ENCODE data around the gene DNLZ.
A peak's percentile ranks its signal among the peaks of the same experiment; 100 is the strongest.
"Not testable (repeated sequence)": the region's sequence is repeated elsewhere in the genome, so short reads cannot be mapped to it uniquely, and the experiment has no call there.

DNLZ gene

DNA sequence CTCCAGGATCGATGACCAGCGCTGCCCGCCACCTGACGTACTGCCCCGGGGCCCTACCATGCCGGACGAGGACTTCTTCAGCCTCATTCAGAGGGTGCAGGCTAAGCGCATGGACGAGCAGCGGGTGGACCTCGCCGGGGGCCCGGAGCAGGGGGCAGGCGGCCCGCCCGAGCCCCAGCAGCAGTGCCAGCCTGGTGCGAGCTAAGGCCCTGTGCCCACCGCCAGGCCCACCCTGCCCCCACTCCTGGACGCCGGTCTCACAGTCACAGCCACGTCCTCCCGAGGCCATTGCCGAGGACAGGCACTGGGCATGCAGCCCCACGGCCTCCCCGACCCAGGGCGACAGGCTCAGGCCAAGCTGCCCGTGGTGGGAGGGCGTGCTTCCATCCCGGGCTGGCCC lies 5.5 kb downstream of the DNLZ start:
- no peak for DNase-seq

DNA sequence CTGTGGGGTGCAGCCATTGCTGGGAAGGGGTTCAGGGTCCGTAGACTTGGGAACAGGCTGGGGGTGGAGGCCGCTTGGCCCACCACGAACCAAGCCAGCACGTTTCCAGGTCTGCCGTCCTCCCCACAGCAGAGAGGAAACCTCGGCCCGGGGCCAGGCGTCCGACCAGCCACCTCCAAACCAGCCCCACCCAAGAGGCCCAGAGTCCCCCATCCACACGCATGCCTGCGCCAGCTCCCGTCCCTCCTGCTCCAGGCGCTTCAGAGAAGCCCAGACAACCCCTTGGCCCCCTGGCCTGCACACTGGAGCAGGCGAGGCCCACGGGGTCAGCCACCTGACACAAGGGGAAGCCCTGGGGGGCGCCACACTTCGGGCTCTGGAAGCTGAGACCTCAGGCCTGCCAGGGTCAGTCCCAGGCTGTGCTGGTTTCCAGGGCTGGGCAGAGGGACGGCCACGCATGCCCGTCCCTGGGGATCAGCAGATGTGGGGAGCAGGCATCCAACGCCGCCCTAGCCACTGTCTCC lies 6.3 kb downstream of the DNLZ start:
- DNase-seq = peak; percentile 72

DNA sequence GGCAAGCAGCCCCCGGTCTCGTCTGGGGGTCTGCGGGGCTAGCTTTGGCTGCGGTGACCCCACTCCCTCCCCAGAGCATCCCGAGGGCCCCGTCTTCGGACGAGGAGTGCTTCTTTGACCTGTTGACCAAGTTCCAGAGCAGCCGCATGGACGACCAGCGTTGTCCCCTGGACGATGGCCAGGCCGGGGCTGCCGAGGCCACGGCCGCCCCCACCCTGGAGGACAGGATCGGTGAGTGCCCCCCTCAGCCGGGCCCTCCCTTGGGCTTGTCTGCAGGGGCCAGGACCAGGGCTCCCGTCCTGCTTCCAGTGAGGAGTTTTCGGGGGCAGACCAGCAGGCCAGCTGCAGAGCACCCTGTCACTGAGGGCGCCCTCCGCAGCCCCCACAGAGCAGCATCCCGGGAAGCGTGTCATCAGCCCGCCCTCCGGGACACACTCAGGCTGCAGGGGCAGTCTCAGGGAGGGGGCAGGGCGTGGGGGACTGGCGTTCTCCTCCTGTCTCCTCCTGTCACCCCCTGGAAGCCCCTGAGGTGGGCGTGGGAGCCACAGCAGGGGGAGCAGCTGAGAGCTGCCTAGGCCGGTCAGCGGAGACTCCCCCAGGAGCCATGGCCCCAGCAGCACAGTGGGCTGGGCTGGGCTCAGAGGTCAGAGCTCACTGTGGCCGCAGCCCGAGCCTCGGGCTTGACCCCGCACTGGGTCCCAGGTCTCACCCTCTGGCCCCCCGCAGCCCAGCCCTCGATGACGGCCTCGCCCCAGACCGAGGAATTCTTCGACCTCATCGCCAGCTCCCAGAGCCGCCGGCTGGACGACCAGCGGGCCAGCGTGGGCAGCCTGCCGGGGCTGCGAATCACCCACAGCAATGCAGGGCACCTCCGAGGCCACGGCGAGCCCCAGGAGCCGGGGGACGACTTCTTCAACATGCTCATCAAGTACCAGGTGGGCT lies 7.7 kb downstream of the DNLZ start:
- no peak for DNase-seq

DNA sequence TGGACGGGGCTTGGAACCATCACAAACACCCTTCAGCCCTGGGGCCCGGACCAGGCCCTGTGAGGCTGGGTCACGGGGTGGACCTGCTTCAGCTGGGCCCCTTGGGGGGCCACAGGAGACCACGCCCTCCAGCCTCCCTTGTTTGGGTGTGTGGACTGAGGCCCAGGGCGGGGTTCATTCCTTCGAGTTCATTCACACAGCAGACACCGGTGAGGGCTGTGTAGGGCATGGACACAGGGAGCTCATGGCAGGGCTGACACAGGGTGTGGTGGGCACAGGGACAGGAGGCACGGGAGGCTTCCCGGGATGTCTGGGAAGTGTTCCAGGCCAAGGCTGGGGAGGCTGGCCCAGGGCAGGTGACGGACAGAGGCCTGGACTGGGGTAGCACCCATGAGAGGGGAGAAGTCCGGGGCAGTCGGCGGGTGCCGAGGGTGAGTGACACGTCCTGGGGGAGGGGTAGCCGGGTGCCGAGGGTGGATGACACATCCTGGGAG lies 8.9 kb downstream of the DNLZ start:
- DNase-seq = no peak

DNA sequence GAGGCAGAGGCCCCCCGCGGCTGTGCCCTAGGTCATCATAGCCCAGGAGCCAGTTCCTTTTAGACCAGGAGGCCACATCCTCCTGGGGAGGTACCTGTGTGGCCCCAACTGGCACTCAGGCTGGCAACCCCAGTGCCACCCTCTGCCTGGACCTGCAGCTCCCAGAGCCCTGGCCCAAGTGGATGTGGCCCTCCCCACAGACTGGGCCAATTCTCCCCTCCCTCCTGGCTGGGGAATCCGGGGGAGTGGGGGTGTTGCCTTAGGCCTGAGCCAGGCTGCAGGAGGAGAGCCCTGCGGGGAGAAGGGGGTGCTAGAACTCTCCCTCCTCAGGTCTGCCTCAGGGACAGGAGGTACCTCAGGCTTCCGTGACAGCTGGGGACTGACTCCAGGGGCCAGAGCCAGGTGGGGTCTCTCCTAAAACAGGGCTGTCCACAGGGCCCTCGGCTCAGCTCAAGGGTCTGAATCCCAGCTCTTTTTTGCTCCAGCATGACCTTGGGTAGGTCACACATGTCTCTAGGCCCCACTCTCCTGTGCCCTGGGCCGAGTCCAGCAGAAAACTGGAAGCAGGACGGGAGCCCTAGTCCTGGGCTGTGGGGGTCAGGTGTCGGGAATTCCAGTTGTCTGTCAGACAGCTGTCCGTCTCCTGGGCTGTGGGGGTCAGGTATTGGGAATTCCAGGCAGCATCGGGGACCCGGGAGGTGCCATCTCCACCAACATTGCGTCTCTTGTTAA lies 9.6 kb downstream of the DNLZ start:
- no peak for DNase-seq

DNA sequence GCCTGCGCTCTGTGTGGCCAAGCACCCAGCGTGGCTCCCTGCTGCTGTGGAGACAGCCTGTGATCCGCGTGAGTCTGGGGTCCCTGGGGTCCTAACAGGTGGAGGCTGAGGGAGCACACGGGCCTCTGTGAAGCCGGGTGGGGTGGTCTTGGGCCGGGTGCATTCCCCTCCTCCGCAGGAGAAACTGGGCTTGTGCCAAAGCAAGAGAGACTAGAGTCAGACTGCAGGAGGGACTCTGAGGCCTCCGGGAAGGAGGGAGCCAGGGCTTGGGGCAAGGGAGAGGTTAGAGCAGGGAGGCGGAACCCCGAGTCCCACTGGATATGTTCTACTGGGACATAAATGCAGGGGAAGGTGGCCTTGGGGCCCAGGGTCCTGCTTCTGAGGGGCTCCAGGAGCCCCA lies 10.5 kb downstream of the DNLZ start:
- DNase-seq = no peak

DNA sequence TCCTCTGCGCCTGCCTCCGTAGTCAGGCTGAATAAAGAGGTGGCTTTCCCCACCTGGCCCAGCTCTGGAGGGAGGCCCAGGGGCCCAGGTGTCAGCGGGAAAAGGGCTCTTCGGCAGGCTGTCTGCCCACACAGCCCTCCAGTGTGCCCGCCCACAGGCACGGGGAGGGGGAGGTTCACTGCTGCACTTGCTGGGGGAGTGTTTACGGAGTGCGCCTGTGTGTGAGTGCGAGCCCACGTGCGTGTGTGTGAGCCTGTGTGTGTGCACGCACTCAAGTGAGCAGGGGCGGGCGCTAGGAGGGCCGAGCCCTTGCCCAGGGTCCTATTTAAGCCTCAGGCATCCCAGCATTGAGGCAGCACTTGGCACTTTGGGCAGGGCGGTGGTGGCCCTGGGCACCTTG lies 10.9 kb downstream of the DNLZ start:
- no peak for DNase-seq

DNA sequence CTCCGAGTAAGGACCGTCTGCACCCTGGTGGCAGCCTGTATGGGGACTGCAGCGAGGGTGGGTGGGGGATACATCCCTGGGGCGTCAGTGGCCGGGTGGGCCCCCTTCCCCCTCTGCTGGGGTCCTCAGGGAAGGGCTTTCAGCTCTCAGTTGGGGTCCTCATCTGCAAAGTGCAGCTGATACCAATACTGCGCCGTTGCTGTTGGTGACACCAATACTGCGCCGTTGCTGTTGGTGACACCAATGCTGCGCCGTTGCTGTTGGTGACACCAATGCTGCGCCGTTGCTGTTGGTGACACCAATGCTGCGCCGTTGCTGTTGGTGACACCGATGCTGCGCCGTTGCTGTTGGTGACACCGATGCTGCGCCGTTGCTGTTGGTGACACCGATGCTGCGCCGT lies 11.7 kb downstream of the DNLZ start:
- DNase-seq = not testable (repeated sequence)

DNA sequence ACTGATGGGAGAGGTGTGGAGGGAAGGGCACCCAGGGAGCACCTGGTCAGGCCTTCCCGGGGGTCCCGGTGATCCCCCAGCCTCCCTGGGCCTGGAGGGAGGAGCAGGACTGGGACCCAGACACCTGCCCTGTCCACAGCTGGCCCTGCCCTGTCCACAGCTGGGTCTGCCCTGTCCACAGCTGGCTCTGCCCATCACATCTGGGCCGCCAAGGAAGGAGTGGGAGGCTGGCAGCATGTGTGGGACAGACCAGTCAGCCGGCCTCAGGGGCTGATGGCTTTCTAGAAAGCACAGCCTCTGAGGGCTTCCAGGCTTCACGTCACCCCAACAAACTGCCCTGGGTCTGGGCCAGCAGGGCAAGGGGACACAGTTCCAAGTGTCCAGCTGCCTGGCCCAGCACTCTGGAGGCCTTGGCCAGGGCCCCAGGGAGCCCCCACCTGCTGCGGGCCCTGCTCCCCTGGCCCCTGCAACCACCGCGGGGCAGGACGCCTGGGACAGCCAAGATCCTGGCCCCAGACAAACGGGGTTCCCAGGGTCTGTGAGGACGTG lies 12.2 kb downstream of the DNLZ start:
- DNase-seq = no peak

DNA sequence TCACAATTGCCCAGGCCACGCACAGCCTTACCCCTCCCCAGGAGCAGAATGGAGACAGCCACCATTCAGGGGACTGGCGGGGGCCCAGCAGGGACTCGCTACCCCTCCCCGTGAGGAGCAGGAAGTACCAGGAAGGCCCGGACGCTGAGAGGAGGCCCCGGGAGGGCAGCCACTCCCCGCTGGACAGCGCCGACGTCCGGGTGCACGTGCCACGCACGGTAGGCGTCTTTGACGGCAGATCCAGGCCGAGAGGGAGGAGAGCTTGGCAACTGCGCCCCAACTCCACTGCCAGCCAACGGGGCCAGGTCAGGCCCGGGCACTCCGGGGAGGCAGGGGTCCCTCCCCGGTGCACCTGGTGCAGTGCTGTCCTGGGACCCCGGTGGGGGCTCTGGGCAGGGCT lies 14.0 kb downstream of the DNLZ start:
- no peak for DNase-seq

DNA sequence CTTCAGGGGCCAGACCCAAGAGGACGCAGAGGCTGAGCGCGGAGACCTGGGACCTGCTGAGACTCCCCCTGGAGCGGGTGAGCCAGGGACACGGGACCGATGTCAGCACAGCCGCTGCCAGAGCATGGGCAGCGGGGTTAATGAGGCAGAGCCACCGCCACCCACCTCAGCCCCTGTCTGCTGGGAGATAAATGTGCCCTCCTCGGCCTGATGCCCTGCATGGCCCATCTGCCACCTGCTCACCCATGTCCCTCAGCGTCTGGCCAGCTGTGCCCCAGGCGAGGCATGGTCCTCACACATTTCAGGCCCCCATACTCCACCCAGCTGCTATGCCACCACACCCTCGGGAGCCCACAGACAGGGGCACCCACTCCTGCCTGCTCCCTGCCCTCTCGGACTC lies 14.9 kb downstream of the DNLZ start:
- DNase-seq = no peak

DNA sequence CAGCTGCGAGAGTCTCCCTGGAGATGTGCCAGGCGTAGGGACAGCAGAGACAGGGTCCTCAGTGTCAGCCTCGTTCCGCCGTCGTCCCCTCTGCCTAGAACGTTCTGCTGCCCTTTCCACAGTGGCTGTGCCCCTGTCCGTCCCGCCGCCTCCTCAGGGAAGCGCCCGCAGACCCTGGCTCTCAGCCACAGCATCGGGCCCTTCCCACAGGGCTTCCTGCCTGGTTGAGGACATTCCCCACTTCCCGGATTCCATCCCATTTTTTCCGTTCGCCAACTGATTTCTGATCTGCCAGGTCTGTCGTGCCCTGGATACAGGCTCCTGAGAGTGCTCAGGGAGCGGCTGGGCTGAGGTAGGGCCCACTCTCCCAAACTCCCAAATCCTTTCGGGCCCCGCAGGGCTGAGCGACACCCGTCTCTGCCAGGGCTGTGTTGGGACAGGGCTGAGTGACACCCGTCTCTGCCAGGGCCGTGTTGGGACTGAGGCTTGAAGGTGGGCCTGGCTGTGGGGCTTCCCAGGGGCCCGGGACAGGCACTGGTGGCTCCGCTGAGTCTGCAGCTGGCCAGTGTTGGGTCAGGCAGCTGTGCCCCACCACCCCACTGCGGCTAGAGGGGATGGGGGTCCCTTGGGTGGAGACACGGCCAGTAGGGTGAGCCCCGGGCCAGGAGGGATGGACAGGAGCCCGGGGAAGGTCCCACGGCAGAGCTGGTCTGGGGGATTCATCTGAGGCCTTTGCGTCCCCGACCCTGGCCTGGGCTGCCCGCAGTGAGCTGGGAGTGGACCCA lies 15.9 kb downstream of the DNLZ start:
- DNase-seq = no peak

DNA sequence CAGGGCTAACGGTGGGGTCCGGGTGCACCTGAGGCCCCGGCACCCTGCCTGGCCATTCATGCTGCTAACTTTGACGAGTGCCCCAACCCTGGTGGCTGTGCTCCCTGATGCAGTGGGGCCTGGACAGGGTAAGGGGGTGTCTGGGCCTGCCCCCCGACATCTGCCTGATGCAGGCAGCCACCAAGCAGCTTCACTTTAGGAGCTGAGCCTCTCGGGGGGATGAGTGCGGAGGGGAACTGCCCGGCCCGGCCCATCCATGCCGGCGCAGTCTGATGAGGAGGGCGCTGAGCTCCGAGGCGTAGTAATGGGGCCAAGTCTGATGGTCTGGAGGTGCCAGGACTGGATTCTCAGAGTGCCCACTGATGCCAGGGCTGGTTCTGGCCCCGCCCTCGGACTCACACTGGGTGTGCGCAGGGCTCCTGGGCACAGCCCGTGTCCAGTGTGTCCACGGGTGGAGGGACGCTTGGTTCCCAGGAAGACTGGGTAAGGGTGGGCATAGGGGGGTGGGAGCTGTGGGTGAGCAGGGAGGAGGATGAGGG lies 16.5 kb downstream of the DNLZ start:
- no peak for DNase-seq

DNA sequence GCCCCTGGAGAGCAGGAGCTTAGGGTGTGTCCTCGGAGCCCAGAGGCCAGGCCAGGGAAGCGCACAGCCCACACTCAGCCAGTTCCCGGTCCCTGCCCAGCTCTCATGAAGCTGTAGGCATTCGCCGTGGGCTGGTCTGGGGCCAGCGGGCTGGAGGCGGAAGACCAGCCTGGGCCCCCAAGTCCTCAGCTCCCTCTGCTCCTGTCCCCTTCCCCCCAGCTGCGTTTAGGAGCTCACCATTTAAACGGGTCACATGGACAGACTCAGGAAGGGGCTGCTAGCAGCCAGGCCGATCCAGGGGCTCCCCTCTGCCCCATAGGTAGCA lies 17.4 kb downstream of the DNLZ start:
- no peak for DNase-seq

DNA sequence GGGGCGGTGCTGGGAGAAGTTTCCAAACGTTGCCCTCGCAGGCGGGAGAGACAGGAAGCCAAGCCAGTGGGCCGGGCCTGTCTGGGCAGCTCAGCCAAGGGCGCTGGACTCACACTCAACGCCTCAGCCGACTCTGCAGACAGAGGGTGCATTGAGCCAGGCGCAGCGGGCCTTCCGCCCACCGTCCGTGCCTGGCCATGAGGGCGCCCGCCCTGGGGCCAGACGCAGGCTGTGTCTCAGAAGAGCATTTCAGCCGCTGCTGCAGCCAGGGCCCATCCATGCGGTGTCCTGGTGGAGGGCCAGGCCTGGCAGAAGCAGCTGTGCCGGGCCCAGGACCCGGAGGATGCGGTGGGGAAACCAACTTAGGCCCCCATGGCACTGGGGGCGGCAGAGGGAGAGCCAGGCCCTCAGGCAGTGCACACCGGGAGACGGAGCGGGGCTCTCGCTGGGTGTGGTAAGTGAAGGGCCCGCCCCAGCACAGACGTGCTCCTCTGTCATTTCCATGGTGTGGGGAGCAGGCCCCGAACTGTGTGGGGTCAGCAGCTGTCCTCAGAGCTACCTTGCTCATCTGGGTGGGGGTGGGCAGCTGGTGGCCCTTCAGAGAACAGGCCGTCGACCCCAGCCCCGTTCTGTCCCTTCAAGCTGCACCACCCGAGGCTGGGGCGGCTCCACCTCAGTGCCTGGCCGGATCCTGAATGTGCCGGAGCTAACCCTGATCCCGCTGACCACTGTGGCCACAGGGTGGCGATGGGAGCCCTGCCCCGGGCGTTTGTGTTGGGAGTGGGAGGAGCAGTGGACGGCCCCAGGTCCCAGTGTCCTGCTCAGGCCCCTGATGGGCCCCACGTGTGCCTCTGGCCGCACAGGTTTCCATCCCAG lies 18.0 kb downstream of the DNLZ start:
- DNase-seq = peak; percentile 79

DNA sequence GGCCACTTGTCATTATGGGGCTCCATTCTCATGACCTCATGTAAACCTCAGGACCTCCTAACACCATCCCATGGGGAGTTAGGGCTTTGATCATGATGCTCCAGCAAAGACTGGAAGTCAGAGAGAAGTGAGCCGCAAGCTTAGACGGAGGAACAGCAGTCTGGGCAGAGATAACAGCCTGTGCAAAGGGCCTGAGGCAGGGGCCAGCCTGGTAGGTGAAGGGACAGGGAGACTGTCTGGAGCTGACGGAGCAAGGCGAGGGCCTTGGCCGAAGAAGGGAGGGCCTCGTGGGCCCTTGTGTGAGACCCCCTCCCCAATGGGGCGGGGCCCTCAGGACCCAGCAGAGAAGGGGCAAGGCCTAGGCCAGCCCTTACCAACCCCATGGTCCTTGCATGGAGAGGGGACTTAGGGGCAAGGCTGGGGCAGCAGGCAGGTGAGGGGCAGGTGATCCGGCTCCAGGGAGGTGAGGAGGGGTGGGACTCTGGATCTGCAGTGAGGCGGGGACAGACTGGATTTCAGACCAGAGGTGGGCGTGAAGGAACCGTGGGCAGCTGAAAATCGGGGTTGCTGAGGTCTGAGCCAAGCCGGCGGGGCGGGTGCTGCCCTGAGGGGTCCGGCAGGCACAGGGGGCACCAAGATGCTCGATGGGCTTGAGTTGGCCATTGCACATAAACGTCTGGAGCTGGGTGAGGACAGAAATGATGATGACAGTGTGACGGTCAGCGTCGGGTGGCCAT lies 18.8 kb downstream of the DNLZ start:
- no peak for DNase-seq

DNA sequence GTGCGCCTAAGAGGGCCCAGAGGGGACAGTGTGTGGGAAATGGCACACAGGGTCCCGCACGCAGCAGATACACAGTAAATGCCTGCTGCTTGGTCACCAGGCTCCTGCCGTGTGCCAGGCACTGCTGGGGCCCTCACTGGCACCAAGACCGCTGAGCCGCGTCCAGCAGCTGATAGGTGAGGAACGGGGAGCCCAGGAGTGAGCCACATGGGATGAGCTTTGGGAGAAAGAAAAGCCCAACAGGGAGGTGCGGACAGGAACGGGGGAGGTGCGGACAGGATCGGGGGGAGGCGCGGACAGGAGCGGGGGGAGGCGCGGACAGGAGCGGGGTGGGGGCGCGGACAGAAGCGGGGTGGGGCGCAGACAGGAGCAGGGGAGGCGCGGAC lies 19.7 kb downstream of the DNLZ start:
- DNase-seq = no peak

DNA sequence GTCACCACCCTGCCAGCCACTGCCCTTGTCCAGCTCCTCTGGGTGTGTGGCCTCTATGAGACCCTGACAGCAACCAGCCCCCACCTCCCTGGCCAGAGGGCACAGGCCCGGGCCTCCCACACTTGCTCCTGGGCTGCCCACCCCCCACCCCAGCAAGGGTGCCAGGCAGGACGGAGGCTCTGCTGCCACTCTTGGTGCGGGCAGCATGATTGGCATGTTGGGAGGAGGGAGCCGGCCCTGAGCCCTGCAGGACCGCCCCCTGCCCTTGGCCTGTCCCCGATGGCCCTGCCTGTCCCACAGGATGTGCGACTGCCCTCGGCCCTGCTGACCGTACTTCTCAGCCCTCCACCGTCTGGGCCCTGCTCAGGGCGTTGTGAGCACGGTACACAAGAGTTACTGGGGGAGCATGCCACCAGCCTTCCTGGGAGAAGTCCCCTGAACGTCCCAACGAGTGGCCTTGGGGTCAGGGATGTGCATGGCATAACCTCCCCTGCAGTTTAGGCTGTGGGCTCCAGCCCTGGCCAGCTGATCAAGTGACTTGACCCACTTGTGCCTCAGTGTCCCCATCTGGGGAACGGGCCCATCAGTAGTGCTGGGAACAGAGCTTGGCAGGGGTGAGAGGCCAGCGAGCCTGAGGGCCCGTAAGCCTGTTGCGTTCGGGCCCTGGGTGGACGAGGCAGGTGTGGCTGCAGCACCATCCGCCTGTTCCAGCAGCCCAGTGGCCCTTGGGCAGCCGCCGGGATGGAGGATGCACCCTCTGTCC lies 20.2 kb downstream of the DNLZ start:
- DNase-seq = no peak

DNA sequence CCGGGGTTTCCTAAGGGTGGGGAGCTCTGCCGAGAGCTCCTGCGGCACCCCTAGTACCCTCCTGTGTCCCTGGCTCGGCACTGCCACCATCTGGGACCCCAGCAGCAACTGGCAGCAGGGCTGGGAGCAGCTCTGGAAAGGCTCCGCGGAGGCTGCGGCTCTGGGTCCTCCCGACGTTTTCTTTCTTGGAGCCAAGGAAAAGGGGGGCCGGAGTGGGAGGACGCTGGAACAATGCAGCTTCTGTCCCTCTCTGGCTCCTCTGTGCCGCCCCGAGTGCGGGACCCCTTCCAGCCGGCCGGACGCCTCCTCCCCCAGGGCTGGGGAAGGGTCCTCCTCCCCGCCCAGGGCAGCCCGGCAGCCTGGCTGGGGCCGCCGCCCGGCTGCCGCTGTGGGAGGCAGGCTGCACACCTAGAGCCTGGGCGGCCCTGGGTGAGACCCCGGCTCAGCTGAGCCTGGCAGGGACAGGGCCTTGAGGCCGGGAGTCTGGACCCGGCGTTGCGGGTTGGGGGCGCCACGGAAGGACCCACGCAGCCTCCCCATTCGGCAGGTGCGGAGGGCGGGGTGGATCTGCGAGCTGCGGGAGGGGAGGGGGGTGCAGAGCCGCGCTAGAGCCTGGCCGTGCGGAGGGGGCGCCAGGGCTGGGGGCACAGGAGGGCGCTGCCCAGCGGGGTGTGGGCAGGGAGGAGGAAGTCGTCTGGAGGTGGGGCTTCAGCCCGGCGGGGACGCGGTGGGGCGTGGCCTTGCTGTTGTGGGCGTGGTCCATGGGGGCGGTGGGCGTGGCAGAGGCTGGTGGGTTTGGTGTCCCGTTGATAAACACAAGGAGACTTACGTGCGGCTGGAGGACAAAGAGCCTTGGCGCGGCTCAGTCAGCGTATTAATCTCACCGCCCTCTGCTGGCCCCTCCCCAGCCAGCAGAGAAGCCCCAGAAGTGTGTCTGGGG lies 21.1 kb downstream of the DNLZ start:
- peak; percentile 86 for DNase-seq
